ENCODE measurements around the gene TBX10. TPM values are rescaled to one million over a fixed set of nuclear protein-coding genes. Genes with fewer than 3 reads are reported as not detected.

TBX10 gene
- total RNA-seq, 2 donors from 2014 or later = not detected

GRCh38 chr11:67671211-67671520 is 31.6 kb upstream of the TBX10 start:
- WGBS, 2 experiments (ENCODE audit: insufficient coverage in 1 of 2, insufficient read length in 1 of 2) = 94 to 98% methylated on average over 5 to 8 of the region's 8 CpGs
- Mint-ChIP-seq H3K27me3 (ENCODE audit: insufficient read depth) (peaks cover 2% of the 10 kb centered on the region), H3K27ac (no peak overlapping the region)

DNA sequence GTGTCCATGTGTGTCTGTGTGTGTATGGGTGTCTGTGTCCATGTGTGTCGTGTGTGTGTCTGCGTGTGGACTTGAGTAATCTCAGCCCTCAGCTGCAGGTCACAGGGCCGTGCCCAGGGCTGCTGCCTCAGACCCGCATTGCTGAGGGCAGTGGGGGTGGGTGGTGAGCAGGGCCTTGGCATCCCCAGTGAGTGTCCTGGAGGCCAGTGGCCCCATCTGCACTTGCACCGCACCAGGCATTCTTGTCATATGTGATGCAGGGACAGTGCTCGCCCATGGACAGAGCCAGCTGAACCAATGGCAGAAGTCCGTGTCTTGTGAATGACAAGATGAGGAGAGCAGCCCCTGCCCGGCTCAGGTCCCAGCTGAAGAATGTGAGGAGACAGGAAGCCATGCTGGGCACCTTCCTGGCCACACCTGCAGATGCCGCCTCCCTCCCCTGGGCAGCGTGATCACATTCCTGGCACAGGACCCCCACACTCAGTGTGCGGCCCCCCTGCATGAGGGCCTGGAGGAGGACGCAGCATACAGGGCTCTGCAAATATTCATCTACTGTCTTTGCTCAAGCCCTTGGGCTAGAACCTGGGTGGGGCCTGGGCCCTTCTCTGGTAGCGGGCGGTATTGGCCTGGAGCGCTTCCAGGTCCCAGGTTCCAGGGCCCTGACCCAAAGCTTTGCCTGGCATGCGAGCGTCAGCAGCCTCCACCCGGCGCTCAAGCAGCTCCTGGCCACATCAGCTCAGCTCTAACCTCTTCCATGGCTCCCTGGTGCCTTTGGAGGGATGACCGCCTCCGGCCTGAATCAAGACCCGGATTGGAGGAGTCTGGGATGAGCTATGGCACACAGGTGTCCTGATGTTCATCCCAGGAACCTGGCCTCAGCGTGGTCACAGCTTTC is 31.0 kb upstream of the TBX10 start:
- H3K4me1 ChIP-seq (ENCODE audit: control insufficient read depth, insufficient read depth, low read length) = no peaks in the 10 kb centered on the region
- Mint-ChIP-seq H3K27ac (no peak overlapping the region), H3K4me3 (no peak overlapping the region), H3K36me3 (ENCODE audit: low read depth) (no peaks in the 10 kb centered on the region), H3K9me3 (no peaks in the 10 kb centered on the region), H3K27me3 (ENCODE audit: insufficient read depth) (peaks cover 2% of the 10 kb centered on the region), H3K4me1 (no peaks in the 10 kb centered on the region)
- H3K9me3 ChIP-seq (ENCODE audit: control insufficient read depth, low read length) = no peaks in the 10 kb centered on the region
- no peak overlapping the region for H3K27ac ChIP-seq (ENCODE audit: low read depth, low read length)
- no peak overlapping the region for H3K4me3 ChIP-seq (ENCODE audit: low read length)
- no peaks in the 10 kb centered on the region for H3K36me3 ChIP-seq (ENCODE audit: control insufficient read depth, insufficient read depth, low read length)
- WGBS, 2 experiments (ENCODE audit: insufficient coverage in 1 of 2, insufficient read length in 1 of 2) = 90 to 96% methylated on average over 16 to 23 of the region's 23 CpGs
- no peak overlapping the region for H3K9ac ChIP-seq (ENCODE audit: extremely low read depth, low read length, poor library complexity, severe bottlenecking)
- TF ChIP-seq, protein P1, sequence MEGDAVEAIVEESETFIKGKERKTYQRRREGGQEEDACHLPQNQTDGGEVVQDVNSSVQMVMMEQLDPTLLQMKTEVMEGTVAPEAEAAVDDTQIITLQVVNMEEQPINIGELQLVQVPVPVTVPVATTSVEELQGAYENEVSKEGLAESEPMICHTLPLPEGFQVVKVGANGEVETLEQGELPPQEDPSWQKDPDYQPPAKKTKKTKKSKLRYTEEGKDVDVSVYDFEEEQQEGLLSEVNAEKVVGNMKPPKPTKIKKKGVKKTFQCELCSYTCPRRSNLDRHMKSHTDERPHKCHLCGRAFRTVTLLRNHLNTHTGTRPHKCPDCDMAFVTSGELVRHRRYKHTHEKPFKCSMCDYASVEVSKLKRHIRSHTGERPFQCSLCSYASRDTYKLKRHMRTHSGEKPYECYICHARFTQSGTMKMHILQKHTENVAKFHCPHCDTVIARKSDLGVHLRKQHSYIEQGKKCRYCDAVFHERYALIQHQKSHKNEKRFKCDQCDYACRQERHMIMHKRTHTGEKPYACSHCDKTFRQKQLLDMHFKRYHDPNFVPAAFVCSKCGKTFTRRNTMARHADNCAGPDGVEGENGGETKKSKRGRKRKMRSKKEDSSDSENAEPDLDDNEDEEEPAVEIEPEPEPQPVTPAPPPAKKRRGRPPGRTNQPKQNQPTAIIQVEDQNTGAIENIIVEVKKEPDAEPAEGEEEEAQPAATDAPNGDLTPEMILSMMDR (conservative IDR thresholded peaks at IDR 0.05) = no peak
- no peaks in the 10 kb centered on the region for H3K27me3 ChIP-seq (ENCODE audit: control insufficient read depth, insufficient read depth, low read length, poor library complexity, severe bottlenecking)
- DNase-seq = peak; percentile 45

More at GRCh38 chr11:67671211-67671520, 31.6 kb upstream of the TBX10 start:
- no peak overlapping the region for H3K27ac ChIP-seq (ENCODE audit: low read depth, low read length)
- Mint-ChIP-seq H3K4me1 (no peaks in the 10 kb centered on the region), H3K36me3 (ENCODE audit: low read depth) (no peaks in the 10 kb centered on the region), H3K9me3 (peaks cover 1% of the 10 kb centered on the region), H3K4me3 (no peak overlapping the region)
- H3K27me3 ChIP-seq (ENCODE audit: control insufficient read depth, insufficient read depth, low read length, poor library complexity, severe bottlenecking) = no peaks in the 10 kb centered on the region
- H3K9ac ChIP-seq (ENCODE audit: extremely low read depth, low read length, poor library complexity, severe bottlenecking) = no peak overlapping the region
- H3K4me1 ChIP-seq (ENCODE audit: control insufficient read depth, insufficient read depth, low read length) = no peaks in the 10 kb centered on the region
- TF ChIP-seq, protein P1 (conservative IDR thresholded peaks at IDR 0.05) = no peak
- H3K4me3 ChIP-seq (ENCODE audit: low read length) = no peak overlapping the region
- H3K36me3 ChIP-seq (ENCODE audit: control insufficient read depth, insufficient read depth, low read length) = no peaks in the 10 kb centered on the region
- no peaks in the 10 kb centered on the region for H3K9me3 ChIP-seq (ENCODE audit: control insufficient read depth, low read length)
- DNase-seq = no peak

DNA sequence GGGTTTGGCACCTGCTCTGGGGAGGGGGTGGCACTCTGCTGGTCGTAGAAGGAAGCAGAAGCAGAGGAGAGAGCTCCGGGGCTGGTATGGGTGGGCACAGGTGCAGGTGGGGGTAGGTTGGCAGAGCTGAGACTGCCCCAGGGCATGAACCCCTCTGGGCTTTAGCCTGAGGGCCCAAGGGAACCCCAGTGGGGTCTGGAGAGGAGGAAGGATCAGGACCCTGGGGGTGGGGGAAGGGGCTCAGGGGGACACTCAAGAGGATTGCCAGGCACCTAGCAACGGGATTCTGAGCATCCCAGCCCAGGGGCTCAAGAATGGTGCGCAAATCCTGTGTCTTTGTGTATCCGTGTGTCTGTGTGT is 28.6 kb upstream of the TBX10 start:
- Mint-ChIP-seq H3K4me1 (no peaks in the 10 kb centered on the region), H3K36me3 (ENCODE audit: low read depth) (no peaks in the 10 kb centered on the region), H3K27ac (no peak overlapping the region), H3K9me3 (no peaks in the 10 kb centered on the region), H3K27me3 (ENCODE audit: insufficient read depth) (peaks cover 3% of the 10 kb centered on the region), H3K4me3 (no peak overlapping the region)
- 85 to 87% methylated on average over 2 to 5 of the region's 5 CpGs for WGBS, 2 experiments (ENCODE audit: insufficient coverage in 1 of 2, insufficient read length in 1 of 2)
- DNase-seq = peak; percentile 40
- Histone ChIP-seq H3K4me1 (ENCODE audit: control insufficient read depth, insufficient read depth, low read length) (no peaks in the 10 kb centered on the region), H3K4me3 (ENCODE audit: low read length) (no peak overlapping the region), H3K27me3 (ENCODE audit: control insufficient read depth, insufficient read depth, low read length, poor library complexity, severe bottlenecking) (no peaks in the 10 kb centered on the region), H3K9ac (ENCODE audit: extremely low read depth, low read length, poor library complexity, severe bottlenecking) (no peak overlapping the region), H3K27ac (ENCODE audit: low read depth, low read length) (no peak overlapping the region), H3K9me3 (ENCODE audit: control insufficient read depth, low read length) (no peaks in the 10 kb centered on the region), H3K36me3 (ENCODE audit: control insufficient read depth, insufficient read depth, low read length) (no peaks in the 10 kb centered on the region)
- TF ChIP-seq, protein P1 (conservative IDR thresholded peaks at IDR 0.05) = no peak

Data from endodermal cell (in vitro differentiated cells).